GM18858 (cell line): Measurements from ENCODE around the gene FGD4.
"Not testable (repeated sequence)": the region's sequence is repeated elsewhere in the genome, so short reads cannot be mapped to it uniquely, and the experiment has no call there.

ENCODE experiments used
- ATAC-seq: cut with Tn5 transposase; IDR thresholded peaks from one replicate; pipeline ENCODE4 v1.9.1; 2021; ENCODE audit not compliant: unreplicated experiment

The FGD4 gene

GRCh38 chr12:32489070-32489469, 89.7 kb downstream of the FGD4 start:
- ATAC-seq, result no peak

- ATAC-seq, result no peak
These were observed 91.4 kb downstream of the FGD4 start for GRCh38 chr12:32490801-32491200.

GRCh38 chr12:32493282-32493681, 93.9 kb downstream of the FGD4 start:
- no peak for ATAC-seq

DNA sequence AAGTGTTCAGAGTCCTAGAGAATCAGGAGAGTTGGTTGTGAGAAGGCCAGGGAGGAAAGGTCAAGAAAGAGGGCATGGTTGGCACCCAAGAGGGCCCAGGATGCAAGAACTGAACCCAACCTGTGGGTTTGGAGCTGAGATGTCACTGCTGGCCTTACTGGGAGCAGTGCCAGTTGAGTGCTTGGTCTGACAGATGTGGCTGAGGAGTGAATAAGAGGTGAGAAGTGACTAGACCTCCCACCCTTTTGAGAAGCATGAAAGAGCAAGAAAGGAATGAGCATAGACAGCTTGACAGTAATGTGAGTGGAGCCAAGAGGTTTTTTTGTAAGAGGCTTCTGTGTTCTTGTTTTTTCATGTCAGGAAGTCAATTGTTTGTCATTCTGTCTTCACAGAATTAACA, 95.3 kb downstream of the FGD4 start:
- ATAC-seq, result no peak

DNA sequence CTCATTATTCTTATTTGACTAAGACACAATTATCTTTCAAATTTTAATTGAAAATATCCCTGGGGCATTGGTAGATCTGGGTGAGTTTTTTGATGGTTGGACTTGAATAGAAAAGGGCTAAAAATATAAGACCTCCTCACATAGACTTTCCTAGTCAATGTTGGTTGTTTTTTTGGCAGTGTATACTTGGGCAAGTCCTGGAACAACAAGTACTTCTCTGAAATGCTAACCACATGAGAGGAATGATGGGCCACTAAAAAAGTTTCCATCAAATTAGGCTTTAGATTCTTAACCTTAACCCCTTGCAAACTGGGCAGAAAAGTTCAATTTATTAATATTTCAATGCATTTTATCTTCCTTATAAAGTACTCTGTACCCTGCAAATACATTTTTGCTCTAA, 97.6 kb downstream of the FGD4 start:
- no peak for ATAC-seq

DNA sequence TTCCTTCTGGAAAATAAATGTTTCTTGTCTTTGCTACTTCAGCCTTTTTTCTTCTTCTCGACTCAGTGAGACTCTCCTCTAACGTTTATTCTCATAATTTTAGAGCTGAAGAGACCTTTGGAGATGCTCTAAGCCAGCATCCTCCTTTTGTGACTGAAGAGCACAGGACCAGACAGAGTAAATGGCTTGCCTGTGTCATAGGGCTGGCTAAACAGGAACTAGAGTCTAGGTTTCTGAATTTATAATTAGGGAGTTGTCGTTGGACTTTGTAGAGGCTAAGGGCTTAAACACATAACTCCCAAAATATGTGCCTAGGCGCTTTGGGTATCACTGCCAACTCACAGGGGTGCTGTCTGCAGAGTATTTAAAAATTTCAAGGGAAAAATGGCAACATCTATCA, 98.5 kb downstream of the FGD4 start:
- no peak for ATAC-seq

DNA sequence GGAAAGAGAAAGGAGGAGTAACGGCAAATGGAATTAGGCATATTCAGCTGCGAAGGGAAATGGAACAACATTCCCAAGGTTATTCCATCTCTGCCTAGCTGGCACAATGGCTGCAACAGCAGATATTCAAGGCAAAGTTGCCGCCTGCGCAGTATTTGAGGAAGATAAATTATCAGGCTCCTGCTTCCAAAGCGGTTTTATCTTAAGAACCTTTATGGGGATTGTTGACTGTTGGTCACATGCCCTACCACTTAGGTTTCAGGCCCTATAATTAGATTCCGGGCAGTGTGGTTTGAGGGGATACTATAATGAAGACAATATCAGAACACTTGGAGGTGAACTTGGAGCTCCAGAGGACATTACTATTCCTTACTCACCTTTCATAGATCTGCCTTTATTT, 99.7 kb downstream of the FGD4 start:
- no peak for ATAC-seq

GRCh38 chr12:32501835-32502333, 102.5 kb downstream of the FGD4 start:
- no peak for ATAC-seq

- ATAC-seq, result no peak
These were observed 103.5 kb downstream of the FGD4 start for GRCh38 chr12:32502693-32503502.

DNA sequence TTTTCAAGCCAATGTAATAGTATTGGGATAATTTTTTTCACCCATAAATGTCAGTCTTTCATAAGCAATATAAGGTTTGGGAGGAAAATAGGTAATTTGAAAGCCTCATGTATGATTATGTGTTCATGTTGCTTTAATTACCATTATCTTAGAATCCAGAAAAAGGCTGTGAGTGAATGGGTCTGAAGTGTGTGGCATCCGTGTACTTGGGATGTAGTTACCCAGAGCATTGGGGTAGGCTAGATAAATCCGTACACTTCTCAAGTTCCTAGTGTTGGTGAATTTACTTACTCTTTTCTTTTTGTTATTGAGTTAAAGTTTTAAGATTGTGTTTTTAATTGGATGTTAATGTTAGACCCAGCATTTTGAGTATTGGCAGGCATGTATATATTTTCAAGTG, 104.4 kb downstream of the FGD4 start:
- ATAC-seq, result no peak

DNA sequence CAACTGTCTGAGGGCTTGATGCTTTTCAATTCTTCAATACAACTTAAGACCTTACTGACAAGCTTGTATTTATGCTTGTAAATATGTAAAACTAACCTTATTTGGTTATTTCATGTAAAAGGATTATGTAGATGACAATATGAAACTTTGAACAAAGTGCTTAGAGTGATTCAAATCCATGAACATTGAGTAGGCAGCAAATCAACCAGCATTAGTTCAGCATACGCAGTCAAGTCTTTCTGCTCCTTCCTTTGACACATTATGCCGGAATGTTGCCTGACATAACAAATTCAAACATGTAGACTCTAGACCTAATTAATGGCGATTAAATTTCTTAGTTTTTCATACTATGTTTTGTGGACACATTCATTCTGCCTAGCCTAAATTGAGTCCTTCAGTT, 105.2 kb downstream of the FGD4 start:
- ATAC-seq, result no peak

DNA sequence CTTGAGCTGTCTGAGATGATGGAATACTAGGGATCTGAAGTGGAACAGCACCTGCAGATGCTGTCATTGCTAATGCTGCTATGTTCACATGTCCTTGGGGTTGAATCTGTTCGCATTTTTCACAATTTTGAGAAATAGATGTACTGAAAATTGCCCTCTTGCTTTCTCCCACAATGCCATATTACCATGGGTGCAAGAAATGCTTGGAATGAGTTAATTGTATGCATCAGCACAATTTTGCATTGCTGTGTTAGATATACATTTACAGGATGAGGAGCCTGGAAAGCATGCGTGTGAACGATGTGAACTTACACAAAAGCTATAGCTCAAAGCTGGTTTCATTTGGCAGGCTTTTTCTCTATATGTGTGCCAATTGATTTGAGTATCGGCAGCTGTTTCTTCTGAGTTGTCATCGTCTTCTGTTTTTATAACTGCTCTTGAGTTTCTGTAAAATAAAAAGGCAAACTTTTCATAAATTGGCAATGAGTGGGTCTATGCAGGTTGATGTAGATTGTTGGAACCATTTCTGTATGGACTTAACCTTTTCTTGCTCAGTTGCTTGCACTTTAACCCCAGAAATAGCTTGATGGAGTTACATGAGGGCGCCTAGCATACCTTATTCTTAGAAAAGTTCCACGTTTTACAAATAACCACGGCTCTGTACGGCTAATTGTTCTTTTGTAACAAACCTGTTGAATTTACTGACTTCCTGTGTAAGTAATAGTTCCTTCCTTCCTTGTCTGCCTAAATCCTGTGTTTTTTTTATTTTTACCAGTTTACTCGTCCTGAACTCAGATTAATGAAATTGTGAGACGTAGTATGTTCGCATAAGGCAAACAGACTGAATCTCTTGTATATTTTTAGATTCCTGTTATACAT, 105.9 kb downstream of the FGD4 start:
- ATAC-seq, result no peak

- ATAC-seq, result not testable (repeated sequence)
These were observed 108.0 kb downstream of the FGD4 start for GRCh38 chr12:32507096-32507941.

- no peak for ATAC-seq
These were observed 108.6 kb downstream of the FGD4 start for GRCh38 chr12:32507942-32508320.

DNA sequence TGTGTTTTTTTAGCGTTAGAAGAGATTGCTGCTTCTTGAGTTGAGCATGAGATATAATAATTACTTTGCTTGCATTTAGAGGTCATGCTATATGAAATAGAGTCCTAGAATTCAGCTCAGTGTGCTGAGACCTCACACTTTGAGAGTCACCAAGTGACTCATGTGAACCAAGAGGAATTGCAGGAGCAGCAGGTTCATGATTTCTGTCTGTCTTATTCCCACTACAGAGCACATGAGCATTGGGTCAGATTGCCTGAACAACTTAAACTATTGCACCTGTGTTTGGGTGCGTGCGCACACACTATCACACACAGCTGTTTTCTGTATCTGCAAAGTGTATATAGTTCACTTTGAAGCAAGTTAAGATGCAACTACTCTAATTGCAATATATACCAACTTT, 109.3 kb downstream of the FGD4 start:
- no peak for ATAC-seq

- ATAC-seq, result no peak
These were observed 110.2 kb downstream of the FGD4 start for GRCh38 chr12:32509328-32510091.

DNA sequence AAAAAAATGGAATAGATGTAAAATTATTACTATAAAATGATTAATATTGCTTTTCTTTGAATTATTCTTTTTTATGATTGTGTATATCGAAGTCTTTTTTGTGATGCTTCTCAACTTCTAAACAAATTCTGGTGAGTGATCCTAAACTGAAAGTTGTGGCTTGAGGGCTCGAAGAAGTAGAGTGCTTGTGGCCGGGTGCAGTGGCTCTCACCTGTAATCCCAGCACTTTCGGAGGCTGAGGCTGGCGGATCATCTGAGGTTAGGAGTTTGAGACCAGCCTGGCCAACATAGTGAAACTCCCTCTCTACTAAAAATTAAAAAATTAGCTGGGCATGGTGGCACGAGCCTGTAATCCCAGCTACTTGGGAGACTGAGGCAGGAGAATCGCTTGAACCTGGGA, 112.6 kb downstream of the FGD4 start:
- not testable (repeated sequence) for ATAC-seq

DNA sequence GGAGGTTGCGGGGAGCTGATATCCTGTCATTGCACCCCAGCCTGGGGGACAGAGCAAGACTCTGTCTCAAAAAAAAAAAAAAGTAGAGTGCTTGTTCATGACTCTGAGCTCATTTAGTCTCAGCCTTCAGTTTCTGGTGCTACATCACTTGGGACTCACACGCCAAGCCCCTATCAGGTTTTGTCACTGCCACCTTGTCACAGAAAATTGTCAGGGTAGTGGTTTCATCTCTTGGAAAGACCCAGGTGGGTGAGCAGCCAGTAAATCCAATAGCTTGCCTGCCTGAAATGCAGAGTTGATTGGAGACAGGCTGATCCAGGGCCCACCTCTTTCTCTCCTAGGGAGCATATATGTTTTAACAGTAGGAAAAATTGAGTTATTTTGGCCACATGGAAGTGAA, 113.0 kb downstream of the FGD4 start:
- no peak for ATAC-seq

DNA sequence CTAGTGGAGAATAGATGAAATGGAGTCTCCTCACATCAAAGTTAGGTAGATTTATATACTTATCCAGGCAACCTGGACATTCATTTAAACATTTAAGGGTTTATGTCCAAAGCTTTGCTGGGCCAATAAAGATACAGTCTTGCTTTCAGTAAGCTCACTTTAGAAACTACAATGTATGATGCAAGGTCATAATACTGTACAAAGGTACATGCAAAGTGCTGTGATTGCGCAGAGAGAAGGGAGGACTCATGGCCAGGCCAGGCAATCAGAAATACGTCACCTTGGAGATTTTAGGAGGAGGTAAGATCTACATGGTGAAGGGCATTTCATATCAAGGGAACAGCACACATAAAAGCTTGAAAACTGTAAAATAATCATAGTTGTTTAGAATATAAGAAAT, 113.6 kb downstream of the FGD4 start:
- no peak for ATAC-seq

- no peak for ATAC-seq
These were observed 115.9 kb downstream of the FGD4 start for GRCh38 chr12:32515137-32515873.
